GM21619 (cell line): ENCODE measurements around the gene CLCA1.

Source experiments
- ATAC-seq: cut with Tn5 transposase; IDR thresholded peaks from one replicate; pipeline ENCODE4 v1.9.1; 2021; ENCODE audit not compliant: unreplicated experiment

The CLCA1 gene

GRCh38 chr1:86503406-86504136, 34.8 kb downstream of the CLCA1 start:
- ATAC-seq, result no peak

GRCh38 chr1:86504137-86504479, 35.4 kb downstream of the CLCA1 start:
- no peak for ATAC-seq

- no peak for ATAC-seq
These were observed 36.3 kb downstream of the CLCA1 start for GRCh38 chr1:86504895-86505563.

GRCh38 chr1:86505564-86505902, 36.8 kb downstream of the CLCA1 start:
- ATAC-seq, result no peak

- no peak for ATAC-seq
These were observed 39.3 kb downstream of the CLCA1 start for GRCh38 chr1:86507935-86508582.

GRCh38 chr1:86508583-86508969, 39.8 kb downstream of the CLCA1 start:
- ATAC-seq, result no peak

- no peak for ATAC-seq
These were observed 46.9 kb downstream of the CLCA1 start for GRCh38 chr1:86515597-86515996.

GRCh38 chr1:86516335-86516734, 47.6 kb downstream of the CLCA1 start:
- no peak for ATAC-seq

- no peak for ATAC-seq
These were observed 48.6 kb downstream of the CLCA1 start for GRCh38 chr1:86517336-86517735.

GRCh38 chr1:86520789-86521521, 52.2 kb downstream of the CLCA1 start:
- ATAC-seq, result no peak

- no peak for ATAC-seq
These were observed 52.8 kb downstream of the CLCA1 start for GRCh38 chr1:86521522-86521891.

GRCh38 chr1:86522240-86522639, 53.5 kb downstream of the CLCA1 start:
- no peak for ATAC-seq

GRCh38 chr1:86523670-86524354, 55.1 kb downstream of the CLCA1 start:
- ATAC-seq, result no peak

- ATAC-seq, result no peak
These were observed 58.6 kb downstream of the CLCA1 start for GRCh38 chr1:86527306-86527705.

GRCh38 chr1:86530211-86530845, 61.6 kb downstream of the CLCA1 start:
- ATAC-seq, result no peak

- ATAC-seq, result no peak
These were observed 69.4 kb downstream of the CLCA1 start for GRCh38 chr1:86537928-86538695.

GRCh38 chr1:86538775-86539174, 70.0 kb downstream of the CLCA1 start:
- ATAC-seq, result no peak

- no peak for ATAC-seq
These were observed 73.1 kb downstream of the CLCA1 start for GRCh38 chr1:86541859-86542258.

GRCh38 chr1:86542631-86543030, 73.9 kb downstream of the CLCA1 start:
- no peak for ATAC-seq

- no peak for ATAC-seq
These were observed 78.1 kb downstream of the CLCA1 start, which contains the start of gene CLCA4 for GRCh38 chr1:86546787-86547221. Gene CLCA4 (plus strand): TSS chr1:86547078. CDS start chr1:86547120, 42 bp downstream.
